ENCODE results near the gene ZNF491.
"Not testable (repeated sequence)": the region's sequence is repeated elsewhere in the genome, so short reads cannot be mapped to it uniquely, and the experiment has no call there.

ZNF491 gene

GRCh38 chr19:11776669-11777068 is 21.7 kb upstream of the ZNF491 start:
- H2BK15ac ChIP-seq (ENCODE audit: low read length); H3K4me1 ChIP-seq (ENCODE audit: control insufficient read depth in 2 of 2, insufficient read depth in 1 of 2, low read depth in 1 of 2, low read length in 2 of 2); H2BK5ac ChIP-seq (ENCODE audit: low read length); H2BK120ac ChIP-seq (ENCODE audit: low read depth, low read length); DNase-seq (ENCODE audit: low spot score); H3K27me3 ChIP-seq (ENCODE audit: control insufficient read depth in 3 of 3, insufficient read depth in 3 of 3, low read depth in 1 of 3, low read length in 3 of 3); H3K18ac ChIP-seq (ENCODE audit: low read length); H4K91ac ChIP-seq (ENCODE audit: low read depth, low read length, poor library complexity); H3K4ac ChIP-seq (ENCODE audit: low read length); H4K8ac ChIP-seq (ENCODE audit: low read depth, low read length); H2AFZ ChIP-seq (ENCODE audit: low read length); H3K4me2 ChIP-seq (ENCODE audit: insufficient read depth, low read length, poor library complexity, severe bottlenecking); H3K14ac ChIP-seq (ENCODE audit: low read length); H2BK12ac ChIP-seq (ENCODE audit: low read length); H3K4me3 ChIP-seq (ENCODE audit: low read length in 2 of 2); H3K23ac ChIP-seq (ENCODE audit: low read depth, low read length, poor library complexity); H3K9ac ChIP-seq (ENCODE audit: low read depth, low read length, poor library complexity); H2AK5ac ChIP-seq (ENCODE audit: low read depth, low read length); H3K27ac ChIP-seq (replicated peaks; ENCODE audit: low read length); H3K79me1 ChIP-seq (ENCODE audit: low read depth, low read length): not testable (repeated sequence)
- peaks cover 10 to 52% of the 10 kb centered on the region in 2 donors for H3K36me3 ChIP-seq (replicated peaks in 1 of 2; ENCODE audit: control insufficient read depth in 2 of 2, insufficient read depth in 2 of 2, low read length in 2 of 2)
- peaks cover 24 to 87% of the 10 kb centered on the region in 2 donors for H3K9me3 ChIP-seq (replicated peaks in 1 of 2; ENCODE audit: control insufficient read depth in 2 of 2, insufficient read depth in 1 of 2, low read depth in 1 of 2, low read length in 2 of 2)
- no CpG with 5 or more reads among the region's 11 CpGs for WGBS, 2 donors (ENCODE audit: extremely low coverage in 2 of 2, insufficient read length in 2 of 2, insufficient replicate concordance in 1 of 2)

DNA sequence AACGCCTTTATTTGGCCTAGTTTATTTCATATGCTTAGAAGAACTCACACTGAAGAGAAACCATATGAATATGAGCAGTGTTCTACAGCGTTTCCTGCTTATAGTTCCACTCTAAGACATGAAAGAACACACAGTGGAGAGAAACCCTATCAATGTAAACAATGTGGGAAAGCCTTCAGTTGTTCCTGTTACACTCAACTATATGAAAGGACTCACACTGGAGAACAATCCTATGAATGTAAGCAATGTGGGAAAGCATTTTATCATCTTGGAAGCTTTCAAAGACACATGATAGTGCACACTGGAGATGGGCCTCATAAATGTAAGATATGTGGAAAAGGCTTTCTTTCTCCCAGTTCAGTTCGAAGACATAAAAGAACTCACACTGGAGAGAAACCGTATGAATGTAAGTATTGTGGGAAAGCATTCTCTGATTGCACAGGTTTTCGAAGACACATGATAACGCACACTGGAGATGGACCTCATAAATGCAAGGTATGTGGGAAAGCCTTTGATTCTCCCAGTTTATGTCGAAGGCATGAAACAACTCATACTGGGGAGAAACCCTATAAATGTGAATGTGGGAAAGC is 17.8 kb upstream of the ZNF491 start:
- Histone ChIP-seq H2AFZ (ENCODE audit: low read length) (no peak overlapping the region), H2BK15ac (ENCODE audit: low read length) (no peak overlapping the region), H4K91ac (ENCODE audit: low read depth, low read length, poor library complexity) (no peak overlapping the region), H3K9ac (ENCODE audit: low read depth, low read length, poor library complexity) (no peak overlapping the region), H2AK5ac (ENCODE audit: low read depth, low read length) (no peak overlapping the region), H4K8ac (ENCODE audit: low read depth, low read length) (no peak overlapping the region), H3K4ac (ENCODE audit: low read length) (no peak overlapping the region), H2BK12ac (ENCODE audit: low read length) (no peak overlapping the region), H3K23ac (ENCODE audit: low read depth, low read length, poor library complexity) (no peak overlapping the region), H3K4me3 (ENCODE audit: low read length in 2 of 2) (no peak overlapping the region), H3K79me1 (ENCODE audit: low read depth, low read length) (no peaks in the 10 kb centered on the region), H2BK5ac (ENCODE audit: low read length) (no peak overlapping the region), H3K9me3 (replicated peaks in 1 of 2; ENCODE audit: control insufficient read depth in 2 of 2, insufficient read depth in 1 of 2, low read depth in 1 of 2, low read length in 2 of 2) (peaks cover 22 to 93% of the 10 kb centered on the region in 2 donors), H3K36me3 (replicated peaks in 1 of 2; ENCODE audit: control insufficient read depth in 2 of 2, insufficient read depth in 2 of 2, low read length in 2 of 2) (peaks cover 10 to 82% of the 10 kb centered on the region in 2 donors), H3K4me2 (ENCODE audit: insufficient read depth, low read length, poor library complexity, severe bottlenecking) (no peak overlapping the region), H3K27ac (replicated peaks; ENCODE audit: low read length) (no peak overlapping the region), H3K27me3 (ENCODE audit: control insufficient read depth in 3 of 3, insufficient read depth in 3 of 3, low read depth in 1 of 3, low read length in 3 of 3) (no peaks in the 10 kb centered on the region), H3K14ac (ENCODE audit: low read length) (no peak overlapping the region), H3K4me1 (ENCODE audit: control insufficient read depth in 2 of 2, insufficient read depth in 1 of 2, low read depth in 1 of 2, low read length in 2 of 2) (no peaks in the 10 kb centered on the region), H2BK120ac (ENCODE audit: low read depth, low read length) (no peak overlapping the region), H3K18ac (ENCODE audit: low read length) (no peak overlapping the region)
- no CpG with 5 or more reads among the region's 7 CpGs for WGBS, 2 donors (ENCODE audit: extremely low coverage in 2 of 2, insufficient read length in 2 of 2, insufficient replicate concordance in 1 of 2)
- DNase-seq (ENCODE audit: low spot score), result no peak

GRCh38 chr19:11781295-11782057 is 16.8 kb upstream of the ZNF491 start:
- Histone ChIP-seq H3K18ac (ENCODE audit: low read length) (no peak overlapping the region), H3K14ac (ENCODE audit: low read length) (no peak overlapping the region), H3K9ac (ENCODE audit: low read depth, low read length, poor library complexity) (no peak overlapping the region), H3K4me3 (ENCODE audit: low read length in 2 of 2) (no peak overlapping the region), H3K9me3 (replicated peaks in 1 of 2; ENCODE audit: control insufficient read depth in 2 of 2, insufficient read depth in 1 of 2, low read depth in 1 of 2, low read length in 2 of 2) (peaks cover 22 to 92% of the 10 kb centered on the region in 2 donors), H3K27me3 (ENCODE audit: control insufficient read depth in 3 of 3, insufficient read depth in 3 of 3, low read depth in 1 of 3, low read length in 3 of 3) (no peaks in the 10 kb centered on the region), H3K79me1 (ENCODE audit: low read depth, low read length) (no peaks in the 10 kb centered on the region), H3K27ac (replicated peaks; ENCODE audit: low read length) (no peak overlapping the region), H3K4me2 (ENCODE audit: insufficient read depth, low read length, poor library complexity, severe bottlenecking) (no peak overlapping the region), H2BK15ac (ENCODE audit: low read length) (no peak overlapping the region), H2BK120ac (ENCODE audit: low read depth, low read length) (no peak overlapping the region), H4K8ac (ENCODE audit: low read depth, low read length) (no peak overlapping the region), H2BK12ac (ENCODE audit: low read length) (no peak overlapping the region), H2AFZ (ENCODE audit: low read length) (no peak overlapping the region), H2BK5ac (ENCODE audit: low read length) (no peak overlapping the region), H4K91ac (ENCODE audit: low read depth, low read length, poor library complexity) (no peak overlapping the region), H3K4me1 (ENCODE audit: control insufficient read depth in 2 of 2, insufficient read depth in 1 of 2, low read depth in 1 of 2, low read length in 2 of 2) (no peaks in the 10 kb centered on the region), H3K4ac (ENCODE audit: low read length) (no peak overlapping the region), H3K36me3 (replicated peaks in 1 of 2; ENCODE audit: control insufficient read depth in 2 of 2, insufficient read depth in 2 of 2, low read length in 2 of 2) (peaks cover 10 to 86% of the 10 kb centered on the region in 2 donors), H2AK5ac (ENCODE audit: low read depth, low read length) (no peak overlapping the region), H3K23ac (ENCODE audit: low read depth, low read length, poor library complexity) (no peak overlapping the region)
- no peak for DNase-seq (ENCODE audit: low spot score)
- no CpG with 5 or more reads among the region's 5 CpGs for WGBS, 2 donors (ENCODE audit: extremely low coverage in 2 of 2, insufficient read length in 2 of 2, insufficient replicate concordance in 1 of 2)

GRCh38 chr19:11783767-11784166 is 14.6 kb upstream of the ZNF491 start:
- no peak for DNase-seq (ENCODE audit: low spot score)
- no peak overlapping the region for H4K91ac ChIP-seq (ENCODE audit: low read depth, low read length, poor library complexity)
- no peak overlapping the region for H3K14ac ChIP-seq (ENCODE audit: low read length)
- no peak overlapping the region for H3K4me2 ChIP-seq (ENCODE audit: insufficient read depth, low read length, poor library complexity, severe bottlenecking)
- no peak overlapping the region for H3K9ac ChIP-seq (ENCODE audit: low read depth, low read length, poor library complexity)
- no peak overlapping the region for H2BK12ac ChIP-seq (ENCODE audit: low read length)
- no peaks in the 10 kb centered on the region for H3K79me1 ChIP-seq (ENCODE audit: low read depth, low read length)
- H2AFZ ChIP-seq (ENCODE audit: low read length), result no peak overlapping the region
- no peaks in the 10 kb centered on the region for H3K4me1 ChIP-seq (ENCODE audit: control insufficient read depth in 2 of 2, insufficient read depth in 1 of 2, low read depth in 1 of 2, low read length in 2 of 2)
- H3K18ac ChIP-seq (ENCODE audit: low read length), result no peak overlapping the region
- no peak overlapping the region for H2BK120ac ChIP-seq (ENCODE audit: low read depth, low read length)
- peaks cover 7 to 66% of the 10 kb centered on the region in 2 donors for H3K36me3 ChIP-seq (replicated peaks in 1 of 2; ENCODE audit: control insufficient read depth in 2 of 2, insufficient read depth in 2 of 2, low read length in 2 of 2)
- H2BK5ac ChIP-seq (ENCODE audit: low read length), result no peak overlapping the region
- no peaks in the 10 kb centered on the region for H3K27me3 ChIP-seq (ENCODE audit: control insufficient read depth in 3 of 3, insufficient read depth in 3 of 3, low read depth in 1 of 3, low read length in 3 of 3)
- H4K8ac ChIP-seq (ENCODE audit: low read depth, low read length), result no peak overlapping the region
- H2AK5ac ChIP-seq (ENCODE audit: low read depth, low read length), result no peak overlapping the region
- H3K23ac ChIP-seq (ENCODE audit: low read depth, low read length, poor library complexity), result no peak overlapping the region
- no peak overlapping the region for H2BK15ac ChIP-seq (ENCODE audit: low read length)
- no peak overlapping the region for H3K4me3 ChIP-seq (ENCODE audit: low read length in 2 of 2)
- no peak overlapping the region for H3K4ac ChIP-seq (ENCODE audit: low read length)
- WGBS, 2 donors (ENCODE audit: extremely low coverage in 2 of 2, insufficient read length in 2 of 2, insufficient replicate concordance in 1 of 2), result no CpG with 5 or more reads among the region's 1 CpG
- peaks cover 19 to 87% of the 10 kb centered on the region in 2 donors for H3K9me3 ChIP-seq (replicated peaks in 1 of 2; ENCODE audit: control insufficient read depth in 2 of 2, insufficient read depth in 1 of 2, low read depth in 1 of 2, low read length in 2 of 2)
- H3K27ac ChIP-seq (replicated peaks; ENCODE audit: low read length), result no peak overlapping the region

All from neuronal stem cell (in vitro differentiated cells).